Activated CD8-positive, alpha-beta memory T cell treated with anti-CD3 and anti-CD28 coated beads for 36 hours (primary cell): ENCODE data around the gene METTL16. TPM values are rescaled to one million over a fixed set of nuclear protein-coding genes. Genes with fewer than 3 reads are reported as not detected.

Source experiments
- CTCF ChIA-PET: fragments of 350-600 bp; sonication (Branson Sonifier 250); formaldehyde crosslinking; loops from one replicate; lab custom pipeline; 2021; ENCODE audit warnings: antibody characterized with exemption; lab: Charles Lee
- POLR2A ChIA-PET: fragments of 350-600 bp; sonication (Branson Sonifier 250); formaldehyde crosslinking; loops from one replicate; lab custom pipeline; 2021; ENCODE audit warnings: antibody characterized with exemption; lab: Charles Lee
- total RNA-seq, 2 experiments: library from RNA; stranded (reverse); gene quantifications; one replicate each; pipeline ENCODE4 v1.2.3, GENCODE V29; 2021

METTL16 gene
- total RNA-seq, 2 experiments from 2014 or later, result 63.5 to 69.6 TPM

GRCh38 chr17:2393954-2394749 is 117.5 kb downstream of the METTL16 start:
- ChIA-PET POLR2A (interaction anchor here (0.6 to 3.2 kb wide), 3 partner anchors 8 to 58 kb away, joined by 3 to 35 read pairs (median 7); partner anchors contain the start of gene TSR1), CTCF (interaction anchor here (2.9 to 3.4 kb wide), 2 partner anchors 7 to 22 kb away, joined by 23 to 27 read pairs; partner anchors contain the start of gene MNT)

GRCh38 chr17:2393174-2393953 is 118.3 kb downstream of the METTL16 start:
- CTCF ChIA-PET, result interaction anchor here (0.6 to 3.5 kb wide), 4 partner anchors 8 to 674 kb away, joined by 3 to 40 read pairs (median 25); partner anchors contain the start of gene MNT
- POLR2A ChIA-PET, result interaction anchor here (0.6 to 3.2 kb wide), 5 partner anchors 9 to 57 kb away, joined by 3 to 35 read pairs (median 7); partner anchors contain the start of gene TSR1

DNA sequence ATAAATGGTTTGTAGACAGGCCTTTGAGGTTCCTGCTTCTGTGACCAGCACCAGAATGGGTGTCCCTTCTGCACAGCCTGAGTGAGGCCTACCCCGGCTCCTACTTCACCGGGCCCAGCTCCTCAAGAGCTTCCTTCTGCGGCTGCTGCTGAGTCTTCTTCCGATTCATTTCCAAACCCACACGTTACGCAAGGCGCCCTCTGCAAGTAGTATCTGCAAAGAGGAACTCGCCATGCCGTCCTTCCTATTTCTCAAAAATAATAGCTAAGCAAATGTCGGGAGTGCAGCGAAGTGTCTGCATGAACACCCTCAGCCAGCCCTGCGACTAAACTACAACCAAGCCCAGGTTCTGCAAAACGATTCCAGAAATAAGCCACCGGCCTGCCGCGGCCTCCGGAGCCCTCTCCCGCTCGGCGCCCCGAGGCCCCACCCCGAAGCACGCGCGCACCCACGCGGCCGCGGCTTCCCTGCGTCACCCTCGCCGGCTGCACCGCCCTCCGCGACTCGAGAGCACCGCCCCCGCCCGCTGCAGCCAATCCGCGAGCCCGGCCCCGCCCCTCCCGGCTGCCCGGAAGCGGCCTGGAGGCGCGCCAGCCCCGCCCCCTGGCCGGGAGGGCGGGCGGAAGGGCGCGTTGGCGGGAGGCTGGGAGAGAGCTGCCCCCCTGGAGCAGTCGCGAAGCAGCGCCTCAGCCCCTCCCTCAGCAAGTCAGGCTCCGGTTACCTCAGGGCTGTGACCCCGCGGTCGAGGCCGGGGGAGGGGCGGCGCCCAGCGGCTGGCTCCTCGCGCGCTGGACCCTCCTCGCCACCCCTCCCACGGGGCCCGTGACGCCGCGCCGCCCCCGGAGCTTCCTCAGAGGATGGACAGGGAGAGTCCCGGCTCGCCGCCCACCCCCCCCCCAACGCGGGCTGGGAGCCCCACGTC is 119.2 kb downstream of the METTL16 start:
- ChIA-PET POLR2A (interaction anchor here (0.8 to 3.2 kb wide), 7 partner anchors 10 to 119 kb away, joined by 3 to 35 read pairs (median 7); partner anchors contain the start of genes METTL16 and TSR1), CTCF (interaction anchor here (0.6 to 3.5 kb wide), 6 partner anchors 9 to 305 kb away, joined by 3 to 40 read pairs (median 13); partner anchors contain the start of gene MNT)

DNA sequence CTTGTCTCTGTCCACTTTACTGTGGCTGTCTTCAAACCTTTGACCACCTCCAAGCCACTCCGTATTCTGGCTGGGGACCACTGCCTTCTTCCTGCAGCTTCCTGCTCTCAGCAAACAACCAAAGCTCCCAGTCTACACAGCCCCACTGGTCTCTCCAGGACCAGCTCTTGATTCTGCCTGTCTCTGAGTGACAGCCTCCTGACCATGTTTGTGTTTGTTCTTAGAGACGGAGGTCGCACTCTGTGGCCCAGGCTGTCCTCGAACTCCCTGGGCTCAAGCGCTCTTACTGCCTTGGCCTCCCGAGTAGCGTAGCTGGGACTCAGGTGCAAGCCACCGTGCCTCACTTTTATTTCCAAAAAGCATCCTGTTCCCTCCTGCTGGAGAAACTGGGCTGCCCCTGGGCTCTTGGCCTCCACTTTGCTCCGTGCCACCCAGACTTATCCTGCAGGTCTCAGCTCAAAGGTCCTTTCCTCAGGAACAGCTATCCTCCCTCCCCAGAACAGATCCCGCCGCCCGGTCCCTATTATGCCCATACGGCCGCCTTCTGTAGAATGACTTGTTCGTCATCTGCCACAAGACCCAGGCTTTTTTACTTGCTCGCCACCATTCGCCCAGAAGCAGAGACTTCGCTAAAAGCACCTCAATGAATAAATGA is 120.0 kb downstream of the METTL16 start:
- CTCF ChIA-PET, result interaction anchor here (0.6 to 3.5 kb wide), 7 partner anchors 9 to 306 kb away, joined by 3 to 40 read pairs (median 3); partner anchors contain the start of gene MNT
- POLR2A ChIA-PET, result interaction anchor here (1.1 to 3.2 kb wide), 6 partner anchors 8 to 119 kb away, joined by 3 to 35 read pairs (median 6); partner anchors contain the start of genes METTL16 and TSR1

DNA sequence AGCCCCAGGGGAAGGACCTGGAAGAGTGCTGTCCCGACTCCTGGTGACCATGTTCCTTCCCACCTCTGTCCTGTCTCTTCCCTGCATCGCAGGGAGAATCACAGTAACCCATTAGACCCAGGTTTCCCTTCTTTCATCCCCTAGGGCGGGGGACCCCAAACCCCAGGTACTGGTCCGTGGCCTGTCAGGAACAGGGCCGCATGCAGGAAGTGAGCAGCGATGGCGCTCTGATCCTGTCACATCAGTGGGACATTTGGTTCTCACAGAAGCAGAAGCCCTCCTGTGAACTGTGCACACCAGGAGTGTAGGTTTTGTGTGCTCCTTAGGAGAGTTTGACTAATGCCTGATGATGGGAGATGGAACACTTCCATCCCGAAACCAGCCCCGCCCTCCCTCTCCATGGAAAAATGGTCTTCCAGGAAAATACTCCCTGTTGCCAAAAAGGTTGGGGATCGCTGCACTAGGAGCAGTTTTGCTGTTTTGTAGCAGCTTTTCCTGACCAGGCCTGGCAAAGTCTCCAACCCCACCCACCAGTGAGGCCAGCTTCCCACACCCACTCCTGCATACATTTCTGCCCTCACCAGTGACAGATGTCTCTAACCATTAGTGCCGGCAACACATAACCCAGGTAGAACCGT is 121.4 kb downstream of the METTL16 start:
- ChIA-PET CTCF (interaction anchor here (3.5 kb wide), 1 partner anchor 8 kb away, joined by 40 read pairs; no protein-coding TSS in a partner anchor), POLR2A (interaction anchor here (0.6 kb wide), 1 partner anchor 1007 kb away, joined by 5 read pairs; no protein-coding TSS in a partner anchor)

DNA sequence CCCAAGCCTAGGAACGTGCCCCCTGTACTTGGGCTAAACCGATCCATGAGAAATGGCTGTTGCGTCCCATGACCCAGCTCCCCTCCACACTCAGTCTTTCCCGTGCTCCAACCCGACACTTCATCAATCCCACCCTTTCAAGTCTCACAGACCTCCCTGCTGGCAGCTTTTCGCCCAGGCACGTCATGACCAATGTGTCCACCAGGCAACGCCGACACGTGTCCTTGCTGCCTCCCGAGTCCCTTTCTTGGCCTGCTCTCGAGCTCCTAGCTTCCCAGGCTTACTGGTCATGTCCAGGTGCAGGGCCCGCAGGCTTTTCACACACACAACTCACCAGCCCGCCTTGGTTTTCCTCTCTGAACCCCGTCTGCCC is 123.0 kb downstream of the METTL16 start:
- ChIA-PET CTCF (interaction anchor here (1.0 kb wide), 1 partner anchor 27 kb away, joined by 3 read pairs; no protein-coding TSS in a partner anchor), POLR2A (interaction anchor here (0.8 kb wide), 1 partner anchor 11 kb away, joined by 3 read pairs; no protein-coding TSS in a partner anchor)

DNA sequence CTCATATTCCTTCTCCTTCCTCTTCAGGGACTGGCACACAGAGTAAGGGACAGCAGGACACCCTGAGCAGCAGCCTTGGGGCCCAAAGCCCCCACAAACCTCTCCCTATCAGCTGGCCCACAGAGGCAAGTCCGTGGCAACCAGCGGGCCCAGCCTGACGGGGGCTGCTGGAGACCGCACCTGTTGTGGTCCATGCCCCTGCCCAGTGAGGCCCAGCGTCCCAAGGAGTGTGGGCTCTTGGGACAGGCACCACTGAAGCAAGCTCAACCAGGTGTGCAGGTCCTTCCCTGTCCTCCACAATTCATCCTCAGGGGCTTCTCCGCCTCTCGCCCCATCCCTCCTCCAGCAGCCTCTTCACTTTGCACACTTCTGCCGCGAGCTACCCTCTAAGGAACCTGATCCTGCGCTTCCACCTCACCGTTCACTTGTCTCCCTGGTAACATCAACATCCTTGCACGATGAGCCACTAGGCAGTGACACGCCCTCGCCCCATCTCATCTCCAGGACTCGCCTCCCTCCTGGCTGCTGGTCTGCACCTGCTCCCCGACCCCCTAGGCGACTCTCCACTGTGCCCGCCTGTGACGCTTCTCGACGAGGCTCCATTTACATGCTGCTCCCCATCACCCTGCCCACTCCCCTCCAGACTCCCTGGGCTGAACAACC is 123.5 kb downstream of the METTL16 start:
- POLR2A ChIA-PET, result no interaction called here

GRCh38 chr17:2387086-2388019 is 124.3 kb downstream of the METTL16 start:
- POLR2A ChIA-PET, result no interaction called here

More for the DNA sequence above, 123.5 kb downstream of the METTL16 start:
- CTCF ChIA-PET, result interaction anchor here (1.0 kb wide), 1 partner anchor 28 kb away, joined by 3 read pairs; no protein-coding TSS in a partner anchor

GRCh38 chr17:2386400-2387085 is 125.1 kb downstream of the METTL16 start:
- POLR2A ChIA-PET, result no interaction called here
- CTCF ChIA-PET, result interaction anchor here (0.6 to 0.9 kb wide), 2 partner anchors 29 to 36 kb away, joined by 3 to 4 read pairs; no protein-coding TSS in a partner anchor

More at GRCh38 chr17:2387086-2388019, 124.3 kb downstream of the METTL16 start:
- CTCF ChIA-PET, result interaction anchor here (0.6 to 1.0 kb wide), 2 partner anchors 29 to 35 kb away, joined by 3 read pairs; no protein-coding TSS in a partner anchor

GRCh38 chr17:2385240-2386210 is 126.2 kb downstream of the METTL16 start:
- POLR2A ChIA-PET, result no interaction called here
- CTCF ChIA-PET, result interaction anchor here (0.9 to 7.6 kb wide), 3 partner anchors 16 to 32 kb away, joined by 3 to 131 read pairs (median 4); no protein-coding TSS in a partner anchor

DNA sequence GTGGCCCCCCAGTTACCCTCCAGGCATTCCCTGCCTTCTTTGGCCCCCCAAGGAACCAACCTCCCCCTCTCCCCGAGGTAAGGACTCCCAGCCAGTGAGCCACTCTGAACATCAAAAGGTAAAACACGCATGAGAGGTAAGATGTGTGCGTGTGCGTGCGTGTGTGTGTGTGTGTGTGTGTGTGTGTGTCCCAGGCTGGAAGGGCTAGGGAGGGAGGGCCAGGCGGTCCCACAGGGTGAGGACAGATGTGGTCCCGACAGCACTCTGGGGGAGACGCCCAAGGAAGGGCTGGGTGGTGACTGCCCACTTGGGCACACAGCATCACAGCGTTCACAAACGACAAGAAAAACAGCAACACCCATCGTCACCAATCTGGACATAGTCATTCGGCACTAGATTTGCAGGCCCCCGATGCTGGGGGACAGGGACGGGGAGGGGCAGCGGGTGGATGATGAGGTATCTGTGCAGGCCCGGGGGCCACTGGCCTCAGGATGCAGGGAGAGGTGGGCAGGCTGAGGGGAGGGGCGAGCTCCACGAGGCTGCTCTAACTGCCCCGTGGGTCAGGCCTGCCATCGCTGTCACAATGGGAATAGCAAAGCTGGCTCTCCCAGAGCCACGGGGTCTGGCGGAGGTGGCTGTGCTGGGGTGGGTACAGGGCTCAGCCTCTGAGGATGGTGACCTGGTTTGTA is 127.1 kb downstream of the METTL16 start:
- ChIA-PET CTCF (interaction anchor here (1.1 to 7.6 kb wide), 3 partner anchors 17 to 48 kb away, joined by 3 to 131 read pairs (median 3); partner anchors contain the start of gene TSR1), POLR2A (no interaction called here)

DNA sequence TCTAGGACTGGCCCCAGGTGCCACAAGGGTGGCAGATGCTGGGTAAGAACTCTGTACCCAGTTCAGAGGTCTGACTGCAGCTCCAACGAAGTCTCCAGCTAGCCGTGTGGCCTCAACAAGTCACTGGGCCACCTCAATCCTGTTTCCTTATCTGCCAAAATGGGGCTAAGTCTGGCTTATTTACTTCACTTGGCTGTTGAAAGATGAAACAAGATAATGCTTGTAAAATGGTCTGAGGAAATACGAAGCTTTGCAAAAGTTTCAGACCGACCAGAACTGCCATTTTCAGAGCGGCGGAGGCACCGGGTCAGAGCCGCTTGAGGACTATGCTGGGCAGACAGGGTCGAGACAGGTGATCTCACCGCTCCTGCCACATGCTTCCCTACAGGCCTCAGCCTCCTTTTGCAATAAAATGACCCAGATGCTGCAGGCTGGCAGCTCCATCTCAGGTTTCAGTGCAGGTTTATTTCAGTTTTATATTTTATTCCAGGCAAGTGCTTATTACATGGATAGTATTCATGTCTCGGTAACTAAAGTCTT is 128.0 kb downstream of the METTL16 start:
- ChIA-PET POLR2A (interaction anchor here (1.6 to 3.1 kb wide), 2 partner anchors 8 to 32 kb away, joined by 9 to 24 read pairs; no protein-coding TSS in a partner anchor), CTCF (interaction anchor here (0.6 to 7.6 kb wide), 12 partner anchors 8 to 450 kb away, joined by 3 to 131 read pairs (median 6); partner anchors contain the start of genes MNT and TSR1)
